Mesodermal cell (in vitro differentiated cells): ENCODE results near the gene PHYKPL.

Experiments used
- H3K27ac ChIP-seq: 2 replicates; pipeline ENCODE4 v1.7.0; 2013; ENCODE audit warnings: mild to moderate bottlenecking, low read depth, low read length, moderate library complexity; ENCODE audit not compliant: severe bottlenecking
- H3K36me3 ChIP-seq: 2 replicates; pipeline ENCODE4 v1.7.1; 2013; ENCODE audit warnings: mild to moderate bottlenecking, low read length, moderate library complexity; ENCODE audit not compliant: control insufficient read depth, insufficient read depth
- H3K4me1 ChIP-seq: one replicate; pipeline ENCODE4 v1.7.1; 2013; ENCODE audit warnings: mild to moderate bottlenecking, low read length; ENCODE audit not compliant: insufficient read depth, control insufficient read depth, poor library complexity, severe bottlenecking
- H3K4me3 ChIP-seq: 2 replicates; pipeline ENCODE4 v1.7.0; 2013; ENCODE audit warnings: low read length, control low read depth, mild to moderate bottlenecking; ENCODE audit not compliant: insufficient read depth, poor library complexity, severe bottlenecking; ENCODE audit errors: extremely low read depth
- H3K9me3 ChIP-seq: 2 replicates; pipeline ENCODE4 v1.7.1; 2013; ENCODE audit warnings: mild to moderate bottlenecking, low read length, moderate library complexity; ENCODE audit not compliant: control insufficient read depth
- WGBS, 2 experiments: methylation state at CpG; one replicate each; pipeline ENCODE4 v1.1.5; 2013; ENCODE audit warnings: missing lambda C conversion rate in 2 of 2; ENCODE audit not compliant: insufficient coverage in 2 of 2; 5-methylcytosine and 5-hydroxymethylcytosine counted together

The PHYKPL gene

GRCh38 chr5:178213748-178214151 lies 18.9 kb downstream of the PHYKPL start:
- H3K9me3 ChIP-seq: no peaks in the 10 kb centered on the region
- no peaks in the 10 kb centered on the region for H3K4me1 ChIP-seq
- peak overlapping the region; percentile 36 for H3K27ac ChIP-seq
- H3K4me3 ChIP-seq: no peak overlapping the region
- WGBS, 2 experiments: 85 to 93% methylated on average over 2 to 6 of the region's 8 CpGs
- H3K36me3 ChIP-seq: peaks cover 95% of the 10 kb centered on the region

- WGBS, 2 experiments: 72 to 100% methylated on average over 2 to 4 of the region's 4 CpGs
- Histone ChIP-seq H3K9me3 (no peaks in the 10 kb centered on the region), H3K27ac (no peak overlapping the region), H3K36me3 (peaks cover 95% of the 10 kb centered on the region), H3K4me1 (no peaks in the 10 kb centered on the region), H3K4me3 (no peak overlapping the region)
Measured at GRCh38 chr5:178213003-178213461, 19.6 kb downstream of the PHYKPL start.

- H3K9me3 ChIP-seq: no peaks in the 10 kb centered on the region
- H3K4me1 ChIP-seq: no peaks in the 10 kb centered on the region
- no peak overlapping the region for H3K27ac ChIP-seq
- 100% methylated on average over 3 of the region's 3 CpGs for WGBS, 2 experiments
- no peak overlapping the region for H3K4me3 ChIP-seq
- H3K36me3 ChIP-seq: peaks cover 96% of the 10 kb centered on the region
Measured at GRCh38 chr5:178212241-178213002, 20.2 kb downstream of the PHYKPL start.

- peaks cover 9% of the 10 kb centered on the region for H3K4me1 ChIP-seq
- H3K36me3 ChIP-seq: peaks cover 96% of the 10 kb centered on the region
- no peak overlapping the region for H3K27ac ChIP-seq
- no peak overlapping the region for H3K4me3 ChIP-seq
- WGBS, 2 experiments: 86 to 96% methylated on average over 7 of the region's 8 CpGs
- no peaks in the 10 kb centered on the region for H3K9me3 ChIP-seq
Measured at GRCh38 chr5:178211095-178212048, 21.2 kb downstream of the PHYKPL start.

- peaks cover 96% of the 10 kb centered on the region for H3K36me3 ChIP-seq
Measured at GRCh38 chr5:178210686-178211085, 21.9 kb downstream of the PHYKPL start.

GRCh38 chr5:178210073-178210535 lies 22.5 kb downstream of the PHYKPL start:
- H3K36me3 ChIP-seq: peaks cover 95% of the 10 kb centered on the region

More at GRCh38 chr5:178210686-178211085, 21.9 kb downstream of the PHYKPL start:
- WGBS, 2 experiments: 100% methylated on average over 1 of the region's 5 CpGs; no CpG with 5 or more reads in 1 of the 2 experiments
- H3K9me3 ChIP-seq: no peaks in the 10 kb centered on the region
- H3K4me1 ChIP-seq: peaks cover 15% of the 10 kb centered on the region
- H3K27ac ChIP-seq: no peak overlapping the region
- no peak overlapping the region for H3K4me3 ChIP-seq

GRCh38 chr5:178209334-178210072 lies 23.1 kb downstream of the PHYKPL start:
- no peak overlapping the region for H3K27ac ChIP-seq
- WGBS, 2 experiments: 96 to 97% methylated on average over 8 of the region's 8 CpGs
- H3K4me1 ChIP-seq: peaks cover 15% of the 10 kb centered on the region
- no peaks in the 10 kb centered on the region for H3K9me3 ChIP-seq
- no peak overlapping the region for H3K4me3 ChIP-seq
- H3K36me3 ChIP-seq: peaks cover 92% of the 10 kb centered on the region

More at GRCh38 chr5:178210073-178210535, 22.5 kb downstream of the PHYKPL start:
- H3K27ac ChIP-seq: no peak overlapping the region
- H3K4me1 ChIP-seq: peaks cover 15% of the 10 kb centered on the region
- H3K4me3 ChIP-seq: no peak overlapping the region
- H3K9me3 ChIP-seq: no peaks in the 10 kb centered on the region
- 95 to 96% methylated on average over 11 to 17 of the region's 18 CpGs for WGBS, 2 experiments

GRCh38 chr5:178208540-178209227 lies 23.9 kb downstream of the PHYKPL start:
- 90 to 97% methylated on average over 2 to 5 of the region's 5 CpGs for WGBS, 2 experiments
- no peaks in the 10 kb centered on the region for H3K9me3 ChIP-seq
- peaks cover 15% of the 10 kb centered on the region for H3K4me1 ChIP-seq
- H3K36me3 ChIP-seq: peaks cover 84% of the 10 kb centered on the region
- H3K4me3 ChIP-seq: no peak overlapping the region
- no peak overlapping the region for H3K27ac ChIP-seq

- no peak overlapping the region for H3K27ac ChIP-seq
- no peak overlapping the region for H3K4me3 ChIP-seq
- peaks cover 76% of the 10 kb centered on the region for H3K36me3 ChIP-seq
- peaks cover 15% of the 10 kb centered on the region for H3K4me1 ChIP-seq
- 100% methylated on average over 1 of the region's 1 CpG; no CpG with 5 or more reads in 1 of the 2 experiments for WGBS, 2 experiments
- H3K9me3 ChIP-seq: no peaks in the 10 kb centered on the region
Measured at GRCh38 chr5:178207917-178208280, 24.7 kb downstream of the PHYKPL start.
